Right lobe of liver (tissue), 6 donors: ENCODE measurements around the gene HAP1. TPM values are rescaled to one million over a fixed set of nuclear protein-coding genes. Genes with fewer than 3 reads are reported as not detected.

Source experiments
- ATAC-seq, 4 donors: fragments of 200-7000 bp; cut with Tn5 transposase; one replicate each; pipeline ENCODE4 v1.9.1; 2020; ENCODE audit warnings: mild to moderate bottlenecking in 4 of 4, moderate library complexity in 4 of 4
- DNase-seq, 3 donors: peaks; one replicate each; pipeline ENCODE4 v3.0.0-alpha.2; 2020
- H3K27ac ChIP-seq, 3 donors: fragments of 200-600 bp; one replicate each; pipeline ENCODE4 v1.8.0; 2022
- H3K27me3 ChIP-seq, 2 donors: fragments of 200-600 bp; one replicate each; pipeline ENCODE4 v1.8.0; 2022
- H3K36me3 ChIP-seq, 4 donors: fragments of 200-600 bp; sonication (generic) in 1 of 4; one replicate each; pipeline versions ENCODE4 v1.5.1 to v1.8.0; 2017 to 2022; ENCODE audit warnings: control low read depth in 1 of 4
- H3K4me1 ChIP-seq, 4 donors: fragments of 200-600 bp; sonication (generic) in 1 of 4; one replicate each; pipeline versions ENCODE4 v1.5.1 to v1.8.0; 2017 to 2022; ENCODE audit warnings: control low read depth in 1 of 4
- H3K4me3 ChIP-seq, 3 donors: fragments of 200-600 bp; one replicate each; pipeline ENCODE4 v1.8.0; 2022
- H3K9me3 ChIP-seq, 4 donors: fragments of 200-600 bp; sonication (generic) in 1 of 4; one replicate each; pipeline versions ENCODE4 v1.5.1 to v1.8.0; 2017 to 2022; ENCODE audit warnings: control low read depth in 1 of 4
- POLR2A ChIP-seq: fragments of 450-650 bp; IDR thresholded peaks from one replicate; pipeline ENCODE4 v1.6.1; 2017; ENCODE audit warnings: antibody characterized with exemption, mild to moderate bottlenecking
- WGBS: methylation state at CpG from one replicate; pipeline ENCODE4 v1.1.6; 2018; ENCODE audit warnings: low coverage, low lambda C conversion rate; ENCODE audit not compliant: insufficient coverage; ENCODE audit errors: missing lambda C conversion rate; 5-methylcytosine and 5-hydroxymethylcytosine counted together
- intact Hi-C, 2 donors: fragments of 100-400 bp; cut with DNase I; formaldehyde crosslinking; loops; one replicate each; pipeline versions ENCODE4 v1.11.2 to v1.14.1; 2022
- total RNA-seq, 6 experiments: library from RNA; depleted of rRNA in 2 of 6; stranded (reverse); fragments of >200 nt in 2 of 6; fragmentation: NEBNext Ultra II Directional in 3 of 6; extraction: Animal tissue kit (Norgen Biotek cat#: 25700) in 3 of 6; gene quantifications; one replicate each; pipeline versions ENCODE4 v1.1.0 to v1.2.4, GENCODE V29; 2016 to 2023
- TF ChIP-seq, protein P1 (sequence below), 4 donors: fragments of 200-600 bp in 3 of 4; fragments of 450-650 bp in 1 of 4; IDR thresholded peaks; one replicate each; pipeline versions ENCODE4 v1.5.1 to v1.8.0; 2016 to 2022; ENCODE audit warnings: antibody characterized with exemption in 4 of 4, mild to moderate bottlenecking in 2 of 4
- donor health status: DM: no; HTN: yes; CAD: no.
- donor health status: DM: no; HTN: no; CAD: no.
- donor health status: DM: no; HTN: no; CAD: no.
- donor health status: DM: no; HTN: yes; CAD: no.
- donor health status: DM: no; HTN: yes; CAD: no.

The HAP1 gene
- total RNA-seq, 6 experiments from 2014 or later, result 0.07 to 0.10 (median 0.07) TPM; not detected in 3

DNA sequence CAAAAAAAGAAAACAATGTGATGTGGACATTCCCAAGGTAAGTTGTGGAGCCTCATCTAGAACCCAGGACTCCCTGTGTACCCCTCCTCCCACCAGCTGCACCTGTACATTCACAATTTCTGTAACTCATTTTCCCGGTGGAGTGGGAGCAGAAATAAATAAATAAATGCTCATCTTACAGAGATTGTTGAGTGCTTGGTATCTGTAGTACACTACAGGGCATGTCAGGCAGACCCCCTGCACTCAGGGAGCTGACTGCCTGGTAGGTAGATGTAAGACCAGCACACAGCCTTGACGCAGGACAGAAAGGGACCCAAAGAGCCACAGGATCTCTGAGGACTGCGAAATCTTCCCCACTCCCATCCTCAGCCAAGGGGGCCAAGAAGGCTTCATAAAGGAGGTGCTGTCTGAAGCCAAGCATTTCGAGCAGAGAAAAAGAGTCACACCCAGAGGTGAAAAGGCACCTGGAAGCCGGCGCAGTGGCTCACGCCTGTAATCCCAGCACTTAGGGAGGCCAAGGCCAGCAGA is 39.2 kb downstream of the HAP1 start:
- intact Hi-C loops, result no loop called here
- TF ChIP-seq, protein P1, sequence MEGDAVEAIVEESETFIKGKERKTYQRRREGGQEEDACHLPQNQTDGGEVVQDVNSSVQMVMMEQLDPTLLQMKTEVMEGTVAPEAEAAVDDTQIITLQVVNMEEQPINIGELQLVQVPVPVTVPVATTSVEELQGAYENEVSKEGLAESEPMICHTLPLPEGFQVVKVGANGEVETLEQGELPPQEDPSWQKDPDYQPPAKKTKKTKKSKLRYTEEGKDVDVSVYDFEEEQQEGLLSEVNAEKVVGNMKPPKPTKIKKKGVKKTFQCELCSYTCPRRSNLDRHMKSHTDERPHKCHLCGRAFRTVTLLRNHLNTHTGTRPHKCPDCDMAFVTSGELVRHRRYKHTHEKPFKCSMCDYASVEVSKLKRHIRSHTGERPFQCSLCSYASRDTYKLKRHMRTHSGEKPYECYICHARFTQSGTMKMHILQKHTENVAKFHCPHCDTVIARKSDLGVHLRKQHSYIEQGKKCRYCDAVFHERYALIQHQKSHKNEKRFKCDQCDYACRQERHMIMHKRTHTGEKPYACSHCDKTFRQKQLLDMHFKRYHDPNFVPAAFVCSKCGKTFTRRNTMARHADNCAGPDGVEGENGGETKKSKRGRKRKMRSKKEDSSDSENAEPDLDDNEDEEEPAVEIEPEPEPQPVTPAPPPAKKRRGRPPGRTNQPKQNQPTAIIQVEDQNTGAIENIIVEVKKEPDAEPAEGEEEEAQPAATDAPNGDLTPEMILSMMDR (IDR thresholded peaks at IDR 0.05), result no peak
- no peak for TF ChIP-seq POLR2A
- no peaks in the 10 kb centered on the region for H3K27me3 ChIP-seq
- WGBS, result 47% methylated on average over 7 of the region's 7 CpGs
- H3K9me3 ChIP-seq, result no peaks in the 10 kb centered on the region
- peak overlapping the region in 1 of 3 donors; percentile 82 for H3K27ac ChIP-seq
- ATAC-seq (peak in 1 of 4 donors; percentile 1), DNase-seq (no peak)
- no peak overlapping the region for H3K4me3 ChIP-seq
- peaks cover 22 to 41% (median 32%) of the 10 kb centered on the region in 4 donors for H3K36me3 ChIP-seq
- H3K4me1 ChIP-seq, result peaks cover 0 to 36% (median 20%) of the 10 kb centered on the region in 4 donors

GRCh38 chr17:41692722-41693521 is 41.5 kb downstream of the HAP1 start:
- 81% methylated on average over 10 of the region's 11 CpGs for whole genome bisulfite sequencing
- H3K9me3 ChIP-seq, result no peaks in the 10 kb centered on the region
- H3K27ac ChIP-seq, result no peak overlapping the region
- no peak for DNase-seq
- peaks cover 25 to 49% (median 38%) of the 10 kb centered on the region in 4 donors for H3K36me3 ChIP-seq
- H3K4me3 ChIP-seq, result no peak overlapping the region
- intact Hi-C loops, result no loop called here
- TF ChIP-seq, protein P1 (IDR thresholded peaks at IDR 0.05), result no peak
- TF ChIP-seq POLR2A, result no peak
- H3K4me1 ChIP-seq, result peaks cover 0 to 42% (median 24%) of the 10 kb centered on the region in 4 donors
- no peaks in the 10 kb centered on the region for H3K27me3 ChIP-seq
- no peak for ATAC-seq

GRCh38 chr17:41691031-41691777 is 43.2 kb downstream of the HAP1 start:
- Histone ChIP-seq H3K36me3 (peaks cover 25 to 49% (median 38%) of the 10 kb centered on the region in 4 donors), H3K9me3 (no peaks in the 10 kb centered on the region), H3K4me3 (no peak overlapping the region), H3K27me3 (no peaks in the 10 kb centered on the region), H3K4me1 (peaks cover 0 to 40% (median 21%) of the 10 kb centered on the region in 4 donors), H3K27ac (no peak overlapping the region)
- TF ChIP-seq, protein P1 (IDR thresholded peaks at IDR 0.05), result no peak
- no peak for TF ChIP-seq POLR2A
- intact Hi-C loops, result no loop called here
- WGBS, result 64% methylated on average over 8 of the region's 10 CpGs
- DNase-seq (no peak), ATAC-seq (no peak)

DNA sequence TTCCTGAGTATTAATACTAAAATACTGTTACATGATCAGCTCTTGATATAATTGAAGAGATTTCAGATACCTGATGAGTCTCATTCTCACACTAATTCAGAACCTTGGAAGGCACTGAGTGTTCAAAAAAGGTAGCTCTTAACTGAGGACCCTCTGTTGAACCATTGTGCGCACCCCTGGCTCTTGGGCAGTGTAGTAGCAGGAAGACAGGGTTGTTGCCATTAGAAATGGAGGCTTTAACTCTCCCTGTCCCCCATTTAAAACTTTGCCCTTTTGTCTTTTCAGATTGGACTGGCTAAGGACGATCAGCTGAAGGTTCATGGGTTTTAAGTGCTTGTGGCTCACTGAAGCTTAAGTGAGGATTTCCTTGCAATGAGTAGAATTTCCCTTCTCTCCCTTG is 43.9 kb downstream of the HAP1 start:
- H3K36me3 ChIP-seq, result peaks cover 25 to 49% (median 38%) of the 10 kb centered on the region in 4 donors
- intact Hi-C loops, result no loop called here

More for the DNA sequence above, 43.9 kb downstream of the HAP1 start:
- ATAC-seq (no peak), DNase-seq (no peak)
- H3K27ac ChIP-seq, result peak overlapping the region in 1 of 3 donors; percentile 99
- peak overlapping the region in 2 of 3 donors; percentile 78 to 98 for H3K4me3 ChIP-seq
- H3K27me3 ChIP-seq, result no peaks in the 10 kb centered on the region
- peaks cover 0 to 33% (median 18%) of the 10 kb centered on the region in 4 donors for H3K4me1 ChIP-seq
- TF ChIP-seq, protein P1 (IDR thresholded peaks at IDR 0.05), result no peak
- no peak for TF ChIP-seq POLR2A
- H3K9me3 ChIP-seq, result no peaks in the 10 kb centered on the region
- 40% methylated on average over 2 of the region's 2 CpGs for WGBS
